ENCODE measurements around the gene PSMD6. TPM values are rescaled to one million over a fixed set of nuclear protein-coding genes. Genes with fewer than 3 reads are reported as not detected.

Gene PSMD6
- polyA plus RNA-seq, 1 donor from 2014 or later = 150 TPM

- Histone ChIP-seq H3F3A (ENCODE audit: insufficient read depth, low read length, poor library complexity, severe bottlenecking) (peaks cover 8% of the 10 kb centered on the region), H2AFZ (ENCODE audit: low read depth, low read length) (no peak overlapping the region), H3K9ac (ENCODE audit: low read length) (no peak overlapping the region), H3K4me2 (ENCODE audit: low read length) (no peak overlapping the region), H3K79me2 (replicated peaks; ENCODE audit: insufficient read depth, low read length) (no peaks in the 10 kb centered on the region), H3K4me3 (ENCODE audit: low read length) (no peak overlapping the region), H3K9me3 (ENCODE audit: low read length) (no peaks in the 10 kb centered on the region), H3K36me3 (ENCODE audit: insufficient read depth, low read length) (no peaks in the 10 kb centered on the region), H4K20me1 (ENCODE audit: insufficient read depth) (no peaks in the 10 kb centered on the region), H3K9me2 (ENCODE audit: insufficient read depth, low read length) (no peaks in the 10 kb centered on the region), H3K27ac (ENCODE audit: low read length) (peak overlapping the region; percentile 64), H3K27me3 (ENCODE audit: insufficient read depth, low read depth, low read length) (no peaks in the 10 kb centered on the region)
- TF ChIP-seq SMC3 (conservative IDR thresholded peaks at IDR 0.05; ENCODE audit: poor library complexity) (no peak), MXI1 (conservative IDR thresholded peaks at IDR 0.05; ENCODE audit: poor library complexity, severe bottlenecking) (no peak), EP300 (conservative IDR thresholded peaks at IDR 0.05; ENCODE audit: poor library complexity, severe bottlenecking) (no peak), EZH2 (IDR thresholded peaks at IDR 0.05; ENCODE audit: borderline replicate concordance, insufficient read depth, low read length, poor library complexity, severe bottlenecking) (no peak)
These were observed 13.8 kb upstream of the PSMD6 start for GRCh38 chr3:64037084-64037483.

GRCh38 chr3:64033069-64033468 lies 9.8 kb upstream of the PSMD6 start:
- no peak overlapping the region for H2AFZ ChIP-seq (ENCODE audit: low read depth, low read length)
- no peaks in the 10 kb centered on the region for H3K9me3 ChIP-seq (ENCODE audit: low read length)
- no peaks in the 10 kb centered on the region for H3K9me2 ChIP-seq (ENCODE audit: insufficient read depth, low read length)
- H3K36me3 ChIP-seq (ENCODE audit: insufficient read depth, low read length) = no peaks in the 10 kb centered on the region
- no peak overlapping the region for H3K9ac ChIP-seq (ENCODE audit: low read length)
- H4K20me1 ChIP-seq (ENCODE audit: insufficient read depth) = no peaks in the 10 kb centered on the region
- no peaks in the 10 kb centered on the region for H3K27me3 ChIP-seq (ENCODE audit: insufficient read depth, low read depth, low read length)
- no peak overlapping the region for H3K4me3 ChIP-seq (ENCODE audit: low read length)
- H3K4me2 ChIP-seq (ENCODE audit: low read length) = no peak overlapping the region
- no peak overlapping the region for H3K27ac ChIP-seq (ENCODE audit: low read length)
- H3K79me2 ChIP-seq (replicated peaks; ENCODE audit: insufficient read depth, low read length) = no peaks in the 10 kb centered on the region
- H3F3A ChIP-seq (ENCODE audit: insufficient read depth, low read length, poor library complexity, severe bottlenecking) = peaks cover 4% of the 10 kb centered on the region
- TF ChIP-seq TAF1 (IDR thresholded peaks at IDR 0.05; ENCODE audit: low read depth) (no peak), POLR2AphosphoS5 (IDR thresholded peaks at IDR 0.05) (no peak), REST (IDR thresholded peaks at IDR 0.05; ENCODE audit: borderline replicate concordance) (no peak), RAD21 (conservative IDR thresholded peaks at IDR 0.05) (no peak), MXI1 (conservative IDR thresholded peaks at IDR 0.05; ENCODE audit: poor library complexity, severe bottlenecking) (no peak), EP300 (conservative IDR thresholded peaks at IDR 0.05; ENCODE audit: poor library complexity, severe bottlenecking) (no peak), SMC3 (conservative IDR thresholded peaks at IDR 0.05; ENCODE audit: poor library complexity) (no peak), CTCF (IDR thresholded peaks at IDR 0.05; ENCODE audit: poor library complexity, severe bottlenecking) (no peak), EZH2 (IDR thresholded peaks at IDR 0.05; ENCODE audit: borderline replicate concordance, insufficient read depth, low read length, poor library complexity, severe bottlenecking) (no peak)

All from neural cell (in vitro differentiated cells).